Measurements from ENCODE around the gene ZDHHC6.
A peak's percentile ranks its signal among the peaks of the same experiment; 100 is the strongest.

The ZDHHC6 gene

GRCh38 chr10:112446055-112446854 is 459 bp downstream of the ZDHHC6 start:
- peak; percentile 51 to 67 (median 59) for DNase-seq

GRCh38 chr10:112442063-112442462 is 4.7 kb downstream of the ZDHHC6 start:
- no peak for DNase-seq

GRCh38 chr10:112441520-112441919 is 5.2 kb downstream of the ZDHHC6 start:
- DNase-seq = no peak

- DNase-seq = no peak
These were observed 8.4 kb downstream of the ZDHHC6 start for GRCh38 chr10:112438356-112438755.

- DNase-seq = peak in 2 of 4 experiments; percentile 57 to 61
These were observed 11.6 kb downstream of the ZDHHC6 start for GRCh38 chr10:112434988-112435619.

- DNase-seq = no peak
These were observed 13.6 kb downstream of the ZDHHC6 start for GRCh38 chr10:112433136-112433535.

- no peak for DNase-seq
These were observed 17.0 kb downstream of the ZDHHC6 start for GRCh38 chr10:112429654-112430230.

GRCh38 chr10:112429147-112429546 is 17.6 kb downstream of the ZDHHC6 start:
- no peak for DNase-seq

- peak; percentile 47 to 75 (median 60) for DNase-seq
These were observed 20.6 kb downstream of the ZDHHC6 start for GRCh38 chr10:112426111-112426510.

- no peak for DNase-seq
These were observed 22.1 kb downstream of the ZDHHC6 start for GRCh38 chr10:112424651-112425050.

GRCh38 chr10:112421731-112422130 is 25.0 kb downstream of the ZDHHC6 start:
- no peak for DNase-seq

- DNase-seq = no peak
These were observed 34.0 kb downstream of the ZDHHC6 start for GRCh38 chr10:112412696-112413095.

- no peak for DNase-seq
These were observed 37.0 kb downstream of the ZDHHC6 start for GRCh38 chr10:112409755-112410154.

- no peak for DNase-seq
These were observed 37.4 kb downstream of the ZDHHC6 start for GRCh38 chr10:112409299-112409698.

- no peak for DNase-seq
These were observed 39.0 kb downstream of the ZDHHC6 start for GRCh38 chr10:112407696-112408095.

- DNase-seq = peak in 1 of 4 experiments; percentile 3
These were observed 39.9 kb downstream of the ZDHHC6 start for GRCh38 chr10:112406806-112407205.

GRCh38 chr10:112404617-112405016 is 42.1 kb downstream of the ZDHHC6 start:
- DNase-seq = no peak

- DNase-seq = no peak
These were observed 43.8 kb downstream of the ZDHHC6 start for GRCh38 chr10:112402917-112403316.

- DNase-seq = no peak
These were observed 49.1 kb downstream of the ZDHHC6 start for GRCh38 chr10:112397592-112397991.

- no peak for DNase-seq
These were observed 50.7 kb downstream of the ZDHHC6 start for GRCh38 chr10:112395809-112396530.

GRCh38 chr10:112394475-112394875 is 52.2 kb downstream of the ZDHHC6 start:
- no peak for DNase-seq

- DNase-seq = no peak
These were observed 52.9 kb downstream of the ZDHHC6 start for GRCh38 chr10:112393827-112394226.

GRCh38 chr10:112393341-112393740 is 53.4 kb downstream of the ZDHHC6 start:
- DNase-seq = no peak
